Measurements from ENCODE around the gene LDB1. TPM values are rescaled to one million over a fixed set of nuclear protein-coding genes. Genes with fewer than 3 reads are reported as not detected.

Gene LDB1
- total RNA-seq, 1 experiment from 2014 or later, result 100 TPM

DNA sequence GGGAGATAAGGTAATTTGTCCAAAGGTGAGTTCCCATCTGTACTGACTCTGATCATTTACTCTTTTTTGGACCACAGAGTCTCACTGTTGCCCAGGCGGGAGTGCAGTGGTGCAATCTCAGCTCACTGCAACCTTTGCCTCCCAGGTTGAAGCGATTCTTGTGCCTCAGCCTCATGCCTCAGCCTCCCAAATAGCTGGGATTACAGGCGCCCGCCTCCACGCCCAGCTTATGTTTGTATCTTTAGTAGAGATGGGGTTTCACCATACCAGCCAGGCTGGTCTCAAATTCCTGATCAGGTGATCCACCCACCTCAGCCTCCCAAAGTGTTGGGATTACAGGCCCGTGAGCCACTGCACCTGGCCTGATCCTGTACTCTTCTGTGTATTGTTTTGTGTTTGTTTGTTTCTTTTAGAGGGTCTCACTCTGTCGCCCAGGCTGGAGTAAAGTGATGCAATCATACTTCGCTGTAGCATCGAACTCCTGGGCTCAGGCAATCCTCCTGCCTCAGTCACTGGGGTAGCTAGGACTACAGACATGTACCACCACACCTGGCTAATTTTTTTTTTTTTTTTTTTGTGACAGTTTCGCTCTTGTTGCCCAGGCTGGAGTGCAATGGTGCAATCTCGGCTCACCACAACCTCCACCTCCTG, 34.4 kb upstream of the LDB1 start:
- no peaks in the 10 kb centered on the region for H3K27me3 Mint-ChIP-seq (ENCODE audit: low read depth)
- ChIA-PET POLR2A (no interaction called here), CTCF (interaction anchor here (0.7 to 3.6 kb wide), 3 partner anchors 15 to 62 kb away, joined by 3 to 18 read pairs (median 3); no protein-coding TSS in a partner anchor)
- H3K4me3 Mint-ChIP-seq, result peak overlapping the region; percentile 45
- DNase-seq (ENCODE audit: low spot score), result no peak
- H3K4me1 Mint-ChIP-seq, result peaks cover 24% of the 10 kb centered on the region
- H3K9me3 Mint-ChIP-seq, result no peaks in the 10 kb centered on the region
- H3K27ac Mint-ChIP-seq, result peak overlapping the region; percentile 79; the same call in 1 of the 2 replicates
- peaks cover 66% of the 10 kb centered on the region for H3K36me3 Mint-ChIP-seq
- TF ChIP-seq ZNF121 (CRISPR knock-in tag; IDR thresholded peaks at IDR 0.05) (peak; percentile 26; the same call in 1 of the 2 replicates), SMAD4 (CRISPR knock-in tag; IDR thresholded peaks at IDR 0.05) (no peak)
- no peak for ATAC-seq

DNA sequence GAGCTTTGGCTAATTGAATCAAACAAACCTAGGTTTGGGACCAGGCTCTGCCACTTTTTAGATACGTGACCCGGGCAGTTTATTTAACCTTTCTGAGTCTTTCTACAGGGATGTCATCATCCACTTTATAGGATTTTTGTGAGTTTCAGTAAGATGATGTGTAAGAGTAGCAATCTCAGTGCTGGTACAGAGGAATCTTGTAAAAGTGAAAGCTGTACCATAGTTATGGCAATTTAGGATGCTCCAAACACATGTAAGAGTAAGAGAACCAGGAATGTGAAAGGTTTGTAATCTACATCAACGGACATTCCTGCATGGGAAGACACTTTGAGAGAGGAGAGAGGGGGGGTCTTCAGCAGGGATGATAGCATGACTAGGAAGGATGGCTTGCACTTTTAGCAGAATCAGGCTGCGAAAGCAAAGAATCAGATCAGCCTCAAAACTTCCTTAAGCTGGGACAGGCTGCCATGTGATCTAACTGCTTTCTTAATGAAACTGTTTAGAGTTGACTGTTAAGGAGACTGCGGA, 33.0 kb upstream of the LDB1 start:
- ChIA-PET CTCF (interaction anchor here (3.6 kb wide), 1 partner anchor 16 kb away, joined by 18 read pairs; no protein-coding TSS in a partner anchor), POLR2A (interaction anchor here (1.5 kb wide), 1 partner anchor 17 kb away, joined by 3 read pairs; no protein-coding TSS in a partner anchor)
- Mint-ChIP-seq H3K27me3 (ENCODE audit: low read depth) (no peaks in the 10 kb centered on the region), H3K27ac (peak overlapping the region; percentile 98), H3K4me1 (peaks cover 24% of the 10 kb centered on the region), H3K4me3 (peak overlapping the region; percentile 98), H3K36me3 (peaks cover 68% of the 10 kb centered on the region), H3K9me3 (no peaks in the 10 kb centered on the region)
- DNase-seq (ENCODE audit: low spot score) (no peak), ATAC-seq (no peak)
- TF ChIP-seq ZNF416 (CRISPR knock-in tag; IDR thresholded peaks at IDR 0.05) (no peak), CBFB (CRISPR knock-in tag; IDR thresholded peaks at IDR 0.05; ENCODE audit: low read depth) (no peak), TEAD4 (CRISPR knock-in tag; IDR thresholded peaks at IDR 0.05) (no peak), JUN (CRISPR knock-in tag; IDR thresholded peaks at IDR 0.05) (no peak), ZNF232 (CRISPR knock-in tag; IDR thresholded peaks at IDR 0.05) (no peak)
- TF ChIP-seq, protein P1, sequence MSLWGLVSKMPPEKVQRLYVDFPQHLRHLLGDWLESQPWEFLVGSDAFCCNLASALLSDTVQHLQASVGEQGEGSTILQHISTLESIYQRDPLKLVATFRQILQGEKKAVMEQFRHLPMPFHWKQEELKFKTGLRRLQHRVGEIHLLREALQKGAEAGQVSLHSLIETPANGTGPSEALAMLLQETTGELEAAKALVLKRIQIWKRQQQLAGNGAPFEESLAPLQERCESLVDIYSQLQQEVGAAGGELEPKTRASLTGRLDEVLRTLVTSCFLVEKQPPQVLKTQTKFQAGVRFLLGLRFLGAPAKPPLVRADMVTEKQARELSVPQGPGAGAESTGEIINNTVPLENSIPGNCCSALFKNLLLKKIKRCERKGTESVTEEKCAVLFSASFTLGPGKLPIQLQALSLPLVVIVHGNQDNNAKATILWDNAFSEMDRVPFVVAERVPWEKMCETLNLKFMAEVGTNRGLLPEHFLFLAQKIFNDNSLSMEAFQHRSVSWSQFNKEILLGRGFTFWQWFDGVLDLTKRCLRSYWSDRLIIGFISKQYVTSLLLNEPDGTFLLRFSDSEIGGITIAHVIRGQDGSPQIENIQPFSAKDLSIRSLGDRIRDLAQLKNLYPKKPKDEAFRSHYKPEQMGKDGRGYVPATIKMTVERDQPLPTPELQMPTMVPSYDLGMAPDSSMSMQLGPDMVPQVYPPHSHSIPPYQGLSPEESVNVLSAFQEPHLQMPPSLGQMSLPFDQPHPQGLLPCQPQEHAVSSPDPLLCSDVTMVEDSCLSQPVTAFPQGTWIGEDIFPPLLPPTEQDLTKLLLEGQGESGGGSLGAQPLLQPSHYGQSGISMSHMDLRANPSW (CRISPR knock-in tag; conservative IDR thresholded peaks at IDR 0.05; ENCODE audit: low read depth), result no peak
- TF ChIP-seq, protein P2, sequence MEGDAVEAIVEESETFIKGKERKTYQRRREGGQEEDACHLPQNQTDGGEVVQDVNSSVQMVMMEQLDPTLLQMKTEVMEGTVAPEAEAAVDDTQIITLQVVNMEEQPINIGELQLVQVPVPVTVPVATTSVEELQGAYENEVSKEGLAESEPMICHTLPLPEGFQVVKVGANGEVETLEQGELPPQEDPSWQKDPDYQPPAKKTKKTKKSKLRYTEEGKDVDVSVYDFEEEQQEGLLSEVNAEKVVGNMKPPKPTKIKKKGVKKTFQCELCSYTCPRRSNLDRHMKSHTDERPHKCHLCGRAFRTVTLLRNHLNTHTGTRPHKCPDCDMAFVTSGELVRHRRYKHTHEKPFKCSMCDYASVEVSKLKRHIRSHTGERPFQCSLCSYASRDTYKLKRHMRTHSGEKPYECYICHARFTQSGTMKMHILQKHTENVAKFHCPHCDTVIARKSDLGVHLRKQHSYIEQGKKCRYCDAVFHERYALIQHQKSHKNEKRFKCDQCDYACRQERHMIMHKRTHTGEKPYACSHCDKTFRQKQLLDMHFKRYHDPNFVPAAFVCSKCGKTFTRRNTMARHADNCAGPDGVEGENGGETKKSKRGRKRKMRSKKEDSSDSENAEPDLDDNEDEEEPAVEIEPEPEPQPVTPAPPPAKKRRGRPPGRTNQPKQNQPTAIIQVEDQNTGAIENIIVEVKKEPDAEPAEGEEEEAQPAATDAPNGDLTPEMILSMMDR (IDR thresholded peaks at IDR 0.05), result no peak

DNA sequence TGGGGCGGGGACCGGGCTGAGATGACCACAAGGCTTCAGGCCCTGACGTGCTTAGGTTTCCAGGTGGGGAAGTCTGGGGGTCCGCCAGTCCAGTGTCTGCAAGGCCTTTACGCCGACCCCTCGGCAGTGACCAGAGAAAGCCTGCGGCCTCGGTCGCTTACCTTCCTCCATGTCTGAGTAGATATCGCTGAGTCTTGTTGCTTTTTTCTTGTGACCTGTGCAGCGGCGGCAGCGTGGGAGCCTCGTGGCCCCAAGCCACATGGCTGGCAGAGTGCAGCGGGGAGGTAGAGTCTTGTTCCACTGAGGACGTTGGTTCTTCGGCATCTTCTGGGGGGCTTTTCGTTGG, 32.4 kb upstream of the LDB1 start:
- ATAC-seq (peak; percentile 1), DNase-seq (ENCODE audit: low spot score) (no peak)
- peaks cover 68% of the 10 kb centered on the region for H3K36me3 Mint-ChIP-seq
- peaks cover 24% of the 10 kb centered on the region for H3K4me1 Mint-ChIP-seq
- peak overlapping the region; percentile 98 for H3K27ac Mint-ChIP-seq
- ChIA-PET CTCF (interaction anchor here (0.9 to 3.6 kb wide), 11 partner anchors 13 to 312 kb away, joined by 3 to 18 read pairs (median 4); partner anchors contain the start of gene PPRC1), POLR2A (interaction anchor here (1.0 to 1.5 kb wide), 5 partner anchors 13 to 97 kb away, joined by 3 to 9 read pairs (median 4); partner anchors contain the start of gene ARMH3)
- peak overlapping the region; percentile 98 for H3K4me3 Mint-ChIP-seq
- H3K27me3 Mint-ChIP-seq (ENCODE audit: low read depth), result no peaks in the 10 kb centered on the region
- H3K9me3 Mint-ChIP-seq, result no peaks in the 10 kb centered on the region
- TF ChIP-seq ELF4 (CRISPR knock-in tag; IDR thresholded peaks at IDR 0.05; ENCODE audit: low read depth) (no peak), KAT7 (CRISPR knock-in tag; IDR thresholded peaks at IDR 0.05; ENCODE audit: borderline replicate concordance) (no peak), NR3C1 (CRISPR knock-in tag; conservative IDR thresholded peaks at IDR 0.05; ENCODE audit: low read depth) (no peak), TEAD1 (CRISPR knock-in tag; IDR thresholded peaks at IDR 0.05) (no peak), ZNF396 (CRISPR knock-in tag; IDR thresholded peaks at IDR 0.05; ENCODE audit: borderline replicate concordance) (no peak), SMAD4 (CRISPR knock-in tag; IDR thresholded peaks at IDR 0.05) (no peak), ZBTB21 (CRISPR knock-in tag; IDR thresholded peaks at IDR 0.05; ENCODE audit: borderline replicate concordance) (no peak), TP53 (CRISPR knock-in tag; IDR thresholded peaks at IDR 0.05) (no peak), JUN (CRISPR knock-in tag; IDR thresholded peaks at IDR 0.05) (peak; percentile 64; the same call in 1 of the 2 replicates)
- TF ChIP-seq, protein P3, sequence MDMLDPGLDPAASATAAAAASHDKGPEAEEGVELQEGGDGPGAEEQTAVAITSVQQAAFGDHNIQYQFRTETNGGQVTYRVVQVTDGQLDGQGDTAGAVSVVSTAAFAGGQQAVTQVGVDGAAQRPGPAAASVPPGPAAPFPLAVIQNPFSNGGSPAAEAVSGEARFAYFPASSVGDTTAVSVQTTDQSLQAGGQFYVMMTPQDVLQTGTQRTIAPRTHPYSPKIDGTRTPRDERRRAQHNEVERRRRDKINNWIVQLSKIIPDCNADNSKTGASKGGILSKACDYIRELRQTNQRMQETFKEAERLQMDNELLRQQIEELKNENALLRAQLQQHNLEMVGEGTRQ (CRISPR knock-in tag; IDR thresholded peaks at IDR 0.05), result no peak
- TF ChIP-seq, protein P4, sequence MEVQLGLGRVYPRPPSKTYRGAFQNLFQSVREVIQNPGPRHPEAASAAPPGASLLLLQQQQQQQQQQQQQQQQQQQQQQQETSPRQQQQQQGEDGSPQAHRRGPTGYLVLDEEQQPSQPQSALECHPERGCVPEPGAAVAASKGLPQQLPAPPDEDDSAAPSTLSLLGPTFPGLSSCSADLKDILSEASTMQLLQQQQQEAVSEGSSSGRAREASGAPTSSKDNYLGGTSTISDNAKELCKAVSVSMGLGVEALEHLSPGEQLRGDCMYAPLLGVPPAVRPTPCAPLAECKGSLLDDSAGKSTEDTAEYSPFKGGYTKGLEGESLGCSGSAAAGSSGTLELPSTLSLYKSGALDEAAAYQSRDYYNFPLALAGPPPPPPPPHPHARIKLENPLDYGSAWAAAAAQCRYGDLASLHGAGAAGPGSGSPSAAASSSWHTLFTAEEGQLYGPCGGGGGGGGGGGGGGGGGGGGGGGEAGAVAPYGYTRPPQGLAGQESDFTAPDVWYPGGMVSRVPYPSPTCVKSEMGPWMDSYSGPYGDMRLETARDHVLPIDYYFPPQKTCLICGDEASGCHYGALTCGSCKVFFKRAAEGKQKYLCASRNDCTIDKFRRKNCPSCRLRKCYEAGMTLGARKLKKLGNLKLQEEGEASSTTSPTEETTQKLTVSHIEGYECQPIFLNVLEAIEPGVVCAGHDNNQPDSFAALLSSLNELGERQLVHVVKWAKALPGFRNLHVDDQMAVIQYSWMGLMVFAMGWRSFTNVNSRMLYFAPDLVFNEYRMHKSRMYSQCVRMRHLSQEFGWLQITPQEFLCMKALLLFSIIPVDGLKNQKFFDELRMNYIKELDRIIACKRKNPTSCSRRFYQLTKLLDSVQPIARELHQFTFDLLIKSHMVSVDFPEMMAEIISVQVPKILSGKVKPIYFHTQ (CRISPR knock-in tag; IDR thresholded peaks at IDR 0.05), result 0 out of 2 replicates have a peak, but pooled peaks have one; percentile 34
- TF ChIP-seq, protein P5, sequence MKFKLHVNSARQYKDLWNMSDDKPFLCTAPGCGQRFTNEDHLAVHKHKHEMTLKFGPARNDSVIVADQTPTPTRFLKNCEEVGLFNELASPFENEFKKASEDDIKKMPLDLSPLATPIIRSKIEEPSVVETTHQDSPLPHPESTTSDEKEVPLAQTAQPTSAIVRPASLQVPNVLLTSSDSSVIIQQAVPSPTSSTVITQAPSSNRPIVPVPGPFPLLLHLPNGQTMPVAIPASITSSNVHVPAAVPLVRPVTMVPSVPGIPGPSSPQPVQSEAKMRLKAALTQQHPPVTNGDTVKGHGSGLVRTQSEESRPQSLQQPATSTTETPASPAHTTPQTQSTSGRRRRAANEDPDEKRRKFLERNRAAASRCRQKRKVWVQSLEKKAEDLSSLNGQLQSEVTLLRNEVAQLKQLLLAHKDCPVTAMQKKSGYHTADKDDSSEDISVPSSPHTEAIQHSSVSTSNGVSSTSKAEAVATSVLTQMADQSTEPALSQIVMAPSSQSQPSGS (CRISPR knock-in tag; IDR thresholded peaks at IDR 0.05; ENCODE audit: borderline replicate concordance, low read depth), result no peak
- TF ChIP-seq, protein P6, sequence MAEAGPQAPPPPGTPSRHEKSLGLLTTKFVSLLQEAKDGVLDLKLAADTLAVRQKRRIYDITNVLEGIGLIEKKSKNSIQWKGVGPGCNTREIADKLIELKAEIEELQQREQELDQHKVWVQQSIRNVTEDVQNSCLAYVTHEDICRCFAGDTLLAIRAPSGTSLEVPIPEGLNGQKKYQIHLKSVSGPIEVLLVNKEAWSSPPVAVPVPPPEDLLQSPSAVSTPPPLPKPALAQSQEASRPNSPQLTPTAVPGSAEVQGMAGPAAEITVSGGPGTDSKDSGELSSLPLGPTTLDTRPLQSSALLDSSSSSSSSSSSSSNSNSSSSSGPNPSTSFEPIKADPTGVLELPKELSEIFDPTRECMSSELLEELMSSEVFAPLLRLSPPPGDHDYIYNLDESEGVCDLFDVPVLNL (CRISPR knock-in tag; IDR thresholded peaks at IDR 0.05; ENCODE audit: borderline replicate concordance, low read depth), result no peak

Measured in WTC11 (cell line).